LHCN-M2 (cell line): Measurements from ENCODE around the gene SPDYE2B. TPM values are rescaled to one million over a fixed set of nuclear protein-coding genes. Genes with fewer than 3 reads are reported as not detected.
"Not testable (repeated sequence)": the region's sequence is repeated elsewhere in the genome, so short reads cannot be mapped to it uniquely, and the experiment has no call there.

ENCODE experiments used
- DNase-seq: peaks from one replicate; pipeline ENCODE4 v3.0.0-alpha.2; 2012; ENCODE audit warnings: low read depth
- total RNA-seq: library from RNA; depleted of rRNA; stranded (reverse); fragments of >200 nt; gene quantifications from 2 replicates; pipeline ENCODE4 v1.2.3, GENCODE V29; 2014; rRNA removed

The SPDYE2B gene
- total RNA-seq, 1 experiment from 2014 or later = not detected

DNA sequence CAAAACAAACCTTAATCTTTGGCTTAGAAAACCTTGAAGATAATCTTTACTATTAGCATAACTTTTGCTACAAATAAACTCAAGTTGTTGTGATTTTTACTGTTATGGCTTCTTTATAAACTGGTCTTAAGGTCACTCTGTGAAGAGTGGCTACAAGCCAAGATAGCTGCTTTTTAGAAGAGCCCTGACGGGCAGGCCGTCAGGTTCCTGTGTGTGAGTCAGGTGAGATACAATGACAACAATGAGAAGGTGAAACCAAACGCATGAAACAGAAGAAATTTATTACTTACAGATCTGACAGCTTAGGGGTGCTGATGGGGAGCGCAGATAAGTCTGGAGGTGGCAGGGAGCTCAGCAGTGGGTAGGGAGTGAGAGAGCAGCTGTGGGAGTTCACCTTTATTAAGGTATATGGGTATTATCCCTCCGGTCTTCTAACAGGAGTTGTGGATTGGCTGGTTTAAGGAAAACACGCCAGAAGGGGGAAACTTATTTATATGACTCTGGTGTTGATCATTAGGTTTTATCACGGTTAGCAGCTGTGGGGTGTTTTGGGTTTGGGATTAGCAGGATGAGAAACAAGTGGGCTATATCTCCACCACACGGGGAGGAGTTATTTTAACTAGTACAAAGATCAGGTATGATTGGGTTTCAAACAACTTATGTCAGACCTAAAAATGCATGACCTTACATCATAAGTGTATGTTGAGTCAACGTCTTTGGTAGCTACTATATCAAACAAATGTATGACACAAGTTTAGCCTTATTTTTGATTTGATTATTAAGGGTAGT is 49.0 kb downstream of the SPDYE2B start:
- not testable (repeated sequence) for DNase-seq

Other genes starting within 250 kb of the SPDYE2B start
- gene ORAI2, start 216.7 kb upstream of the SPDYE2B start, total RNA-seq = 69.7 and 86.8 TPM in 2 replicates
- 20.4 and 25.5 TPM in 2 replicates for gene ALKBH4, start 185.5 kb upstream of the SPDYE2B start, total RNA-seq
- 58.7 and 79.6 TPM in 2 replicates for gene LRWD1, start 185.3 kb upstream of the SPDYE2B start, total RNA-seq
- gene POLR2J, start 171.4 kb upstream of the SPDYE2B start, total RNA-seq = 25.1 and 42.8 TPM in 2 replicates
- 0.40 and 1.2 TPM in 2 replicates for gene RASA4B, start 132.5 kb upstream of the SPDYE2B start, total RNA-seq
- 1.0 and 4.3 TPM in 2 replicates for gene UPK3BL2, start 106.6 kb upstream of the SPDYE2B start, total RNA-seq
- not detected in 2 replicates for gene SPDYE2, start 99.1 kb upstream of the SPDYE2B start, total RNA-seq
- gene POLR2J3, start 77.7 kb upstream of the SPDYE2B start, total RNA-seq = 18.5 and 24.8 TPM in 2 replicates
- 1.0 and 4.4 TPM in 2 replicates for gene RASA4, start 33.6 kb upstream of the SPDYE2B start, total RNA-seq
- gene UPK3BL1, start 7.5 kb upstream of the SPDYE2B start, total RNA-seq = 20.1 and 21.9 TPM in 2 replicates
- 0.86 and 2.4 TPM in 2 replicates for gene POLR2J2, start 21.3 kb downstream of the SPDYE2B start, total RNA-seq
- gene FAM185A, start 98.7 kb downstream of the SPDYE2B start, total RNA-seq = 10.8 and 13.6 TPM in 2 replicates